ENCODE measurements around the gene NGF.
"Not testable (repeated sequence)": the region's sequence is repeated elsewhere in the genome, so short reads cannot be mapped to it uniquely, and the experiment has no call there.

GRCh38 chr1:115360505-115361129 is 22.6 kb upstream of the NGF start:
- not testable (repeated sequence) for TF ChIP-seq CTCF (IDR thresholded peaks at IDR 0.05); EZH2 (IDR thresholded peaks at IDR 0.05; ENCODE audit: borderline replicate concordance, insufficient read depth, low read depth, low read length, poor library complexity, severe bottlenecking)
